SU-DHL-6 (cell line): ENCODE data around the gene GJC2.

Experiments used
- EZH2phosphoT487 ChIP-seq: fragments of 200-600 bp; sonication (generic), shearing (Covaris generic); conservative IDR thresholded peaks from 2 replicates; pipeline ENCODE4 v1.6.1; 2018; ENCODE audit warnings: mild to moderate bottlenecking, antibody characterized with exemption, low read length, moderate library complexity, mixed read lengths
- TF ChIP-seq, protein P1 (sequence below): fragments of 200-600 bp; sonication (generic); IDR thresholded peaks from one replicate; pipeline ENCODE4 v1.5.1; 2017; ENCODE audit warnings: antibody characterized with exemption, mild to moderate bottlenecking, low read length, moderate library complexity; ENCODE audit not compliant: insufficient read depth, poor library complexity, severe bottlenecking

DNA sequence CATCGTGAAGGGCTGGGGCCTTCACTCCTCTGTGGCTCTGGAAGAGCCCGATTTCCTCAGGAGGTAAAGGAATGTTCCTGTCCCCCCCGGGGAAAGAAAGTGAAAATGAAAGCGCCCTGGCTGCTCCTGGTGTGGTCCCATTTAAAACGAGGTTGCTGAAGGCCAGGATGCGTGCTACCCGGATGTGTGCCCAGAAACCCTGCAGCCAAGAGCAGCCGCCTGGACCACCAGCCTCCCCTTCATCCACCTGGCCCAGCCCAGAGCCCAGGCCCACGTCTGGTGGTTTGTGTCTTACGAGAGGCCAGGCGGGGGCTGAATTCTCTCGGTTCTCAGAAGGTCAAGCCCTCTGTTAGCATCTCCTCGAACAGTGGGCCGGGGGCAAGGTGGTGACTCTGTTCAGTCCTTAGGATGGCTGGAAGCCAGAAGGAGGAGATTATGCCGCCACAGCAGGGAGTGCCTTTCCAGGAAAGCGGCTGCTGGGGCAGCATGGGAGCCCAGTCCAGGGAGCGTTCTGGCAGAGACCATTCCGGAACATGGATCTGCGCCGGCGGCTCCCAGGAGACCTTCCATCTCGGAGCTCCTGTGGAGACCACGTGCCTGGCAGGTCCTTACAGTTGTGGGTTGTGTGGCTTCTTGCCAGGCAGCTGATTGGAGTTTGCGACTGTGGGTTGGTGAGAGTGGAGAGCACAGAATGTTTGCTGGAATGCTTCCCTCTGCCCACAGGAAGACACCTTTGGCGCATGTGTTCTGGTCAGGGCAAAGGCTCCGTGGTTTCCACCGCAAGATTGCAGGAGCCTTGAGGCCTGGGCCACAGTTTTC, 8.3 kb upstream of the GJC2 start:
- TF ChIP-seq, protein P1, sequence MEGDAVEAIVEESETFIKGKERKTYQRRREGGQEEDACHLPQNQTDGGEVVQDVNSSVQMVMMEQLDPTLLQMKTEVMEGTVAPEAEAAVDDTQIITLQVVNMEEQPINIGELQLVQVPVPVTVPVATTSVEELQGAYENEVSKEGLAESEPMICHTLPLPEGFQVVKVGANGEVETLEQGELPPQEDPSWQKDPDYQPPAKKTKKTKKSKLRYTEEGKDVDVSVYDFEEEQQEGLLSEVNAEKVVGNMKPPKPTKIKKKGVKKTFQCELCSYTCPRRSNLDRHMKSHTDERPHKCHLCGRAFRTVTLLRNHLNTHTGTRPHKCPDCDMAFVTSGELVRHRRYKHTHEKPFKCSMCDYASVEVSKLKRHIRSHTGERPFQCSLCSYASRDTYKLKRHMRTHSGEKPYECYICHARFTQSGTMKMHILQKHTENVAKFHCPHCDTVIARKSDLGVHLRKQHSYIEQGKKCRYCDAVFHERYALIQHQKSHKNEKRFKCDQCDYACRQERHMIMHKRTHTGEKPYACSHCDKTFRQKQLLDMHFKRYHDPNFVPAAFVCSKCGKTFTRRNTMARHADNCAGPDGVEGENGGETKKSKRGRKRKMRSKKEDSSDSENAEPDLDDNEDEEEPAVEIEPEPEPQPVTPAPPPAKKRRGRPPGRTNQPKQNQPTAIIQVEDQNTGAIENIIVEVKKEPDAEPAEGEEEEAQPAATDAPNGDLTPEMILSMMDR = no peak
- no peak for TF ChIP-seq EZH2phosphoT487
